ENCODE results near the gene RUNX2.

Gene RUNX2

DNA sequence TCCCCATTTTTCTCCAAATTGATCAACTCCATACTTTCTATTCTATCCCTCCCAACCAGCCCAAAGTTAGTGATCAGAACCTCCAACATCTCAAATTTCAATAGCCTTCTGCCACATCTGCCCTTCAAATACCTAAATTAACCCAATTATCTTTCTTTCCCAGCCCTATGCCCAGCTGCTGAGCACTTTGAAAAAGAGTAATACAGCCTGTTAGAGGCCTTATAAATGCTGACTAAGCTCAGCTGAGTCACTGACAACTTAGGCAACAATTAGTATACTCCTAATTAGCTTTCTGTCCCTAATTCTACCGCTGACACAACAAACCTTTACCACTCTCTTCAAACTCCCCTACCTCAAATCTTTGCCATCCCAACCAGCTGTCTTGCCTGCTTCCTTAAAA lies 23.5 kb downstream of the RUNX2 start:
- DNase-seq: no peak

GRCh38 chr6:45353654-45354053 lies 25.5 kb downstream of the RUNX2 start:
- no peak for DNase-seq

- DNase-seq: no peak
These were observed 36.3 kb downstream of the RUNX2 start for GRCh38 chr6:45364466-45364865.

GRCh38 chr6:45365036-45365435 lies 36.9 kb downstream of the RUNX2 start:
- DNase-seq: no peak

- DNase-seq: no peak
These were observed 38.4 kb downstream of the RUNX2 start for GRCh38 chr6:45366534-45366933.

DNA sequence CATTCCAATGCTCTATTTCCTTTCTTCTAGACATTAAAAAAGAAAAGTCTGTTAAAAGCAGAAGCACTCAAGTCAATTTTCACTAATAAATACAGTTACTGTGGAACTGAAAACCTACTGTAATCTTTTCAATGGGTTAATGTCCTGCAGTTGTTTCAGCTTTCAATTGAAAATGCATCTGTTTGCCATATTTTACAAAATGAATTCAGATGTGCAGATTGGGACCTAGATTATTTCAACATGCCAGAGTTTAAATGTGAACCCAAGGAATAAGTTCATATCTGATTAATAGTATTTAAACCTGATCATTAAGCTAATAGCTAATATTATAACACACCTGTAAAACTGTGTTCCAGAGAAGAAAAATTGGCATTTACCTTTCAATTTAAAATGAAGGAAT lies 39.9 kb downstream of the RUNX2 start:
- no peak for DNase-seq

GRCh38 chr6:45369870-45370269 lies 41.7 kb downstream of the RUNX2 start:
- DNase-seq: no peak

- no peak for DNase-seq
These were observed 43.9 kb downstream of the RUNX2 start for GRCh38 chr6:45371924-45372573.

GRCh38 chr6:45375449-45375848 lies 47.3 kb downstream of the RUNX2 start:
- no peak for DNase-seq

DNA sequence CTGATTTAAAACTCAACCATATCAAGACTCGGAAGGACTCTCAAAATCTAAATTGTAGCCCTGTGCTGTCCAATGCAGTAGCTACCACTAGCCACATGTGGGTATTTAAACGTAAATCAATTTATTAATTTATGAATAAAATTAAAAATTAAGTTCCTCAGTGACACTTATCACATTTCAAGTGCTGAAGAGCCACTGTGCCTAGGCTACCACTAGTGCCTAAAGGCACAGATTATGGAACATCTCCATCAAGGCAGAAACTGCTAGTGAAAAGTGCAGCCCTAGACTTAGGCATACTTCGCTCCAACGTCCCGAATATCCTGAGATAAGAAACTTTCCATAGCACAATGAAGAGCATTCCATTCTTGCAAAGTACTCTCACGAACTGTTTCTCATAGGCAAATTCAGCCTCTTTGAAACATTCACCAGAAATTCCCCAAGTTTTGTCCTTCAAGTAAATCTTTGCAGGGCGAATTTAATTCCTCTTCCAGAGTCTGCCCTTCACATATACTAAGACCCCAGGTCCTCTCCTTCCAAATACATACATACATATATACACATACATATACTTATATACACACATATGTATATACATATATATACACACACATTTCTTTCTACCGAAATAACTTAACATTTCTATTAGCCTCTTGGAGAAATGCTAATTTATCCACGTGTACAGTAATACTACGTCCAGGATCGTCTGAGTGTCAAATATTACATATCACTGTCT lies 48.3 kb downstream of the RUNX2 start:
- no peak for DNase-seq

GRCh38 chr6:45377043-45377553 lies 49.0 kb downstream of the RUNX2 start:
- no peak for DNase-seq

DNA sequence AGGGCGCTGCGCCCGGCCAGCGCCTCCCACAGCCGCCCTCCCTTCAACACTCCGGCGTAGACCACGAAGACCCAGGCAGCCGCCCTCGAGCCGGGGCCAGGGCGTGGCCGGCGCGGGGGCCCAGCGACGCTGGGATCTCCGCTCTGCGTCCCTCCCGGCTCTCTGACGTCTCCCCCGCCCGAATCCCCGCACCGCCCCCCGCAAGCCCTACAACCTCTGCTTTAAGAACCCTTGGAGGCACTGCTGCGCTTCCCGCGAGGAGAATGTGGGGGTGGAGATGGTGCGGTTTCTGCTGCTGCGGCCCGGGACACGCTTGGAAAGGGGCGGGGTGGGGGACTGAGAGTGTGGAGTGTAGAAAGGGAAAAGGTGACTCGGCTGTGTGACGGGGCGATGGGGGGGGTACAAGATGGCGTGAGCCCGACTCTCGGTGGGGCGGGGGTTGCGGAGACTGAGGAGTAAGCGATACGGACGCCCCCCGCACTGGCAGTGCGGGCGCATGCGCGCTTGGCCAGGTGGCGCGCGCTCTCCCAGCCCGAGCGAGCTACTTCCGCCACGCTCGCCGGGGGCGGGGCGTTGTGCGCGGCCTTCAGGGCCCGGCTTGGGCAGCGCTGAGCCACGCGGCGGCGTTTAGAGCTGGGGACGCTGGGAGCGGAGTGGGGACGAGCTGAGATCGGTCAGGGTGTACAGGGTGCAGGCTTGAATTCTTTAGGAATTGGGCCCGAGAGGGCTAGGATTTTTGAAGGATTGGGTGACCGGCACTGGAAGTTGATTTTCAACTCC lies 49.6 kb downstream of the RUNX2 start, which contains the start of gene SUPT3H:
SUPT3H (minus strand) TSS at position 381 of the 780 bp plus-strand sequence.
- DNase-seq: peak; percentile 91

DNA sequence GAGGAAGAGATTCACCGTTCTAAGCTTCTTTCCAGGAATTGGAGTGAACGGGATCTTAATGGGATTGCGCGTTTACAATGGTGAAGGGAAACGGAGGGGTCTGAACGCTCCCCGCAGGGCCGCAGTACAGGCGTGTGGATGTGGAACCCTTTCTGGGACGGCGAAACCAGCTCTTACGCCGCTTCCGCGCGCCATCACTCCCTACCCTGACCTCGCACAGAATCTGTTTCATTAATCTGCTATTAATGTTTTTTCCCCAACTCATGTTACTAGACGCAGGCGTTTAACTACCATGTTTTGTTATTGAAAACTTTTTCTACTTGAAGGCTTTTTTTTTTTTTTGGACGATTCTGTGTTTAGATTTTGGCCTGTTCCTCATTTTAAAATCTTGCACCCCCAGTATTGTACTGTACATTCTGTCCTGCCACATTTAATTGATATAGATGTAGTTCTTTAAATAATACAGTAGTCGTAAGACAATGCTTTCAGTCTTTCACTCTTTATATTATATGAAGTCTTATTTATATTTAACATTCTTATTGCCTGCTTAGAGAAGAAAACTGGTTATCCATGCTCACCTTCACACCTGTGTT lies 50.3 kb downstream of the RUNX2 start:
- DNase-seq: no peak

- no peak for DNase-seq
These were observed 54.3 kb downstream of the RUNX2 start for GRCh38 chr6:45382391-45382790.

DNA sequence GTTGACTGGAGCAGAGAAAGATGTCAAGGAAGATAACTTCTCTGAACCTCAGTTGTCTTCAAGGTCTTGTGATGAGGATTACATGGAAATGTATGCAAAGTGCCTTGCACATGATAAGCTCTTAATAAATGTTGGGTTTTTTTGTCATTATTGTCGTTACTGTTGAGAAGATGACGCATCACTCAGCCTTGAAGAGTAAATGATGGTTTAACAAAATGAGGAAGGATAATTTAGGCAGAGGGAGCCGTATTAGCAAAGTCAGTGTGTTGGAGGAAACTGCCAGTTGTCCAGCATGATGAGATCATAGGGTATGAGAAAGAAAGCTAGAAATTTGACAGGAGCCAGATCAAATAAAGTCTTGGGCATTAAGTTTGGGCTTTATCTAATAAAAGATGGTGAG lies 58.4 kb downstream of the RUNX2 start:
- no peak for DNase-seq

GRCh38 chr6:45387236-45387635 lies 59.1 kb downstream of the RUNX2 start:
- DNase-seq: no peak

GRCh38 chr6:45388328-45388727 lies 60.2 kb downstream of the RUNX2 start:
- DNase-seq: no peak

GRCh38 chr6:45394586-45395095 lies 66.5 kb downstream of the RUNX2 start:
- DNase-seq: no peak

DNA sequence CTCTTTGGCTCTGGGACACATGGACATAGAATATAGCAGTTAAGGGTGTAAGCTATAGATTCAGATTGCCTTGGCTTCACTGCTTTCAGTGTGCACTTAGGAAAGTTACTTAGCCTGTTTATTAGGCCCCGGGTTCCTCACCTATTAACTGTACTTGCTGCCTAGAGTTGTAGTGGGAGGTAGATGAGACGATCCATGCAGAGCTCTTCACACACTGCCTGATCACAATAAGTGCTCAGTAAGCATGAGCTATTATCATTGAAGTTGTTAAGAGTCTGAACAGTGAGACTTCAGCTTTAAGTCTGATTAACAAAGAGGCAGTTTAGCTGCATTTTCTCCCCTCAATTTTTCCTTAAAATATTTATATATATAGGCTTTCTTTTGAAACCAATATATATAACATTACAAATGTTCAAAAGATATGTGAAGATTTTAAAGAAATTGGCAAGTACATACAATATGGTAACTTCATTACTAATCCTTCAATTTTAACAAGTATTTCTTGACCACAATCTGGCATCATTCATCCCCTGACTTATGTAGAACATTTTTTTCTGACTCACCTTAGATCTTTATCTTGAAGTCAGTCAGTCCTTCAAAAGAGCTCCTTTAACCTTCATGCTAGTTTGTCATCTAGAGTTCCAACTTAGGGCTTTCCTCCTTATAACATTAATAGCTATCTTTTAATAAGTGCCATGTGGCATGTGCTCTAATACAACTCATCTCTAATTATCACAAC lies 70.1 kb downstream of the RUNX2 start:
- no peak for DNase-seq

- no peak for DNase-seq
These were observed 71.9 kb downstream of the RUNX2 start for GRCh38 chr6:45400021-45400420.

GRCh38 chr6:45411959-45412358 lies 83.8 kb downstream of the RUNX2 start:
- no peak for DNase-seq

DNA sequence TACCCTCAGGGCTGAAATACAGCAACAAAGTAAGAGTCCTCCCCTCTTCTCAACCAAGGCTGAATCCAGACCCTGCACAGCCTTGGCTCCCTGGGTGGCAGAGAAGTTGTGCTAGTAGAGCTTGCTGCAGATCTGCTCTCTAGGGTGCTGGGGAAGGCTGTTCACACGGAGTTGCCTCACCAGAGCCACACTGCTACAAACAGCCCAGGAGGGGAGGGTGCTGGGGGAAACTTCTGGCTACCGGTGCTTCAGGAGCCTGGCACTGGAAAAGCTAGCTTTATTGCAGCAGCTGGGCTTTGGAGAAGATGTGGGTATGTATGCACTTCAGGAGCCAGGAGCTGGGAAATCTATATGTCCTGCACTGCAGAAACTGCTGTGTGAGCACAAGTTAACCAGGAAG lies 87.2 kb downstream of the RUNX2 start:
- DNase-seq: no peak

Data from CD4-positive, alpha-beta T cell treated with Interleukin-21 for 1 hour (primary cell).